GM12891 (cell line): Measurements from ENCODE around the gene GNB1L.

Source experiments
- DNase-seq: peaks from one replicate; pipeline ENCODE4 v3.0.0; 2011; ENCODE audit warnings: low spot score; ENCODE audit not compliant: insufficient read length
- FAIRE-seq: peaks from 2 replicates; lab custom pipeline; 2011; peaks lifted over from hg19 to GRCh38; lab: Jason Lieb, UNC
- PAX5 ChIP-seq: IDR thresholded peaks from 2 replicates; pipeline ENCODE4 v1.6.1; 2011; ENCODE audit warnings: low read length, moderate library complexity, mild to moderate bottlenecking; ENCODE audit not compliant: insufficient read depth, severe bottlenecking
- POLR2A ChIP-seq: IDR thresholded peaks from 2 replicates; pipeline ENCODE4 v1.6.1; 2011; ENCODE audit warnings: low read depth, low read length, control low read depth
- POLR2AphosphoS5 ChIP-seq: IDR thresholded peaks from 2 replicates; pipeline ENCODE4 v1.6.1; 2011; ENCODE audit warnings: low read depth, low read length, control low read depth
- POU2F2 ChIP-seq: IDR thresholded peaks from 2 replicates; pipeline ENCODE4 v1.6.1; 2011; ENCODE audit warnings: low read depth, mild to moderate bottlenecking, control low read depth, low read length, moderate library complexity
- SPI1 ChIP-seq: IDR thresholded peaks from 2 replicates; pipeline ENCODE4 v1.6.1; 2011; ENCODE audit warnings: low read depth, low read length, control low read depth
- TAF1 ChIP-seq: IDR thresholded peaks from 2 replicates; pipeline ENCODE4 v1.6.1; 2011; ENCODE audit warnings: low read depth, low read length, control low read depth

GNB1L gene

DNA sequence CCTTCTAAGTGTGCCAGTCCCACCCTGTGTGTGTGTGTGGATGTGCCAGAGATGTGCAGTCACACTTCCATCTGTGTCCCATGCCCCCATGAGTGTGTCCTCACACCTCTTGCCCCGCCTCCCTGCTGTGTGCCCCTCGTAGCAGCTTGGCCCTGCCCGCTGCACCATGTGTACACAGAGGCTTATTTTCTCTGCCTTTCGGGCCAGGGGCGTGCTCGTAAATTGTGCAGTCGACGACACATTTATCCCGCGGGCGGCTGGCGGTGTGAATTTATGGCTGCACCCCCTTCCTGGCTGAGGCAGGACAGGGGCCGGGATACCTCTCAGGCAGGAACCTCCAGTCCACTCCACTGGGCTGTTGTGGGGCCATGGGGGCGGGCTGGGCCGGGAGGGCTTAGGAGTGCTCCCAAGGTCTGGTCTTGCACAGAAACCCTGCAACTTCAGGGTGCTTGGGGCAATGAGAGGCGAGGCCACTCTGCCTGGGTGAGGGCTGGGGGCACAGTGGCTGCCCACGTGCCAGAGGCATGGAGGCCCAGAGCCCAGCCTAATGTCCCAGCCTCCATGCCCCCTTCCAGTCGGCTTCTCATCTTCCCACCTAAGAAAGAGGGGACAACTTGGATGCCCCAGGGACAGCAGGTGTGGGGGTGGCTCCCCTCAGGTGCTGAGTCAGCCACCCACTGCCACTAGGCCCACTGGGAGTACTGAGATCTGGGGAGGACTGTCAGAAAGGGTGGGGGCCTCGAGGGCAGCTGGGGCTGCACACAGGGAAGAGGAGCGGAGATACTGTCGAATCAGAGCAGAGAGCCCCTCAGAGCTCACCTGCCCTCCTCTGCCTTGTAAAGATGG, 118.8 kb downstream of the GNB1L start:
- no peak for TF ChIP-seq PAX5
- TF ChIP-seq SPI1 = no peak
- TF ChIP-seq POLR2AphosphoS5 = no peak
- no peak for TF ChIP-seq POU2F2
- TF ChIP-seq POLR2A = no peak
- TF ChIP-seq TAF1 = no peak

GRCh38 chr22:19734837-19735382, 119.8 kb downstream of the GNB1L start:
- FAIRE-seq = no peak

More for the DNA sequence above, 118.8 kb downstream of the GNB1L start:
- DNase-seq (no peak), FAIRE-seq (no peak)

GRCh38 chr22:19734163-19734562, 120.5 kb downstream of the GNB1L start:
- FAIRE-seq (no peak), DNase-seq (no peak)
- TF ChIP-seq POU2F2 (no peak), SPI1 (no peak), POLR2AphosphoS5 (no peak), TAF1 (no peak), PAX5 (no peak), POLR2A (no peak)

More at GRCh38 chr22:19734837-19735382, 119.8 kb downstream of the GNB1L start:
- TF ChIP-seq POLR2AphosphoS5 (no peak), POLR2A (no peak), PAX5 (no peak), TAF1 (no peak), POU2F2 (no peak), SPI1 (no peak)
- no peak for DNase-seq

DNA sequence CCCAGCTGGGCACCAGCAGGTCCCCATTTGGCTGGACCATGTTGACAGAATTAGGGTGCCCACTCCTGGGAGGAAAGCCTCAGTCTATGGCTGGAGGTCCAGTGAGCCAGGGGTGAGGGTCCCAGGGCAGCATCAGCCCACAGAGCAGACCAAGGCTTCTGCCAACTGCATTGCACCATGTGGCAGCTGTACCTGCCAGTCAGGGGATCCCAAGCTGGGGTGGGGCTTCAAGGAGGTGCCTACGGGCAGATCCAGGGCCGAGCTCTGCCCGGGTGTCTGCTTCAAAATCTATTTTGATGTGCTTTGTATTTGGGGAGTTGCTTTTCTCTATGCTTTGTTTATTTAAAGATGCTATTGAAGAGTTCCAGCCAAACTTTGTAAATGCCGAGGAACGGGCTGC, 120.9 kb downstream of the GNB1L start:
- FAIRE-seq = no peak
- TF ChIP-seq SPI1 = no peak
- no peak for TF ChIP-seq POLR2AphosphoS5
- TF ChIP-seq POLR2A = no peak
- DNase-seq = no peak
